Glutamatergic neuron (in vitro differentiated cells): Measurements from ENCODE around the gene MXD1. TPM values are rescaled to one million over a fixed set of nuclear protein-coding genes. Genes with fewer than 3 reads are reported as not detected.
A peak's percentile ranks its signal among the peaks of the same experiment; 100 is the strongest.
"Not testable (repeated sequence)": the region's sequence is repeated elsewhere in the genome, so short reads cannot be mapped to it uniquely, and the experiment has no call there.

Experiments used
- DNase-seq: peaks from one replicate; pipeline ENCODE4 v3.0.0; 2022
- H3K27ac Mint-ChIP-seq: one replicate; pipeline ENCODE4 v1.8.0; 2020; ENCODE audit warnings: mild to moderate bottlenecking, mixed read lengths, inconsistent platforms; ENCODE audit not compliant: unreplicated experiment
- H3K27me3 Mint-ChIP-seq: one replicate; pipeline ENCODE4 v1.8.0; 2020; ENCODE audit warnings: mild to moderate bottlenecking, moderate library complexity, mixed read lengths, inconsistent platforms; ENCODE audit not compliant: unreplicated experiment
- H3K36me3 Mint-ChIP-seq: one replicate; pipeline ENCODE4 v1.8.0; 2020; ENCODE audit warnings: mild to moderate bottlenecking, mixed read lengths, inconsistent platforms; ENCODE audit not compliant: unreplicated experiment
- H3K4me1 Mint-ChIP-seq: one replicate; pipeline ENCODE4 v1.8.0; 2020; ENCODE audit warnings: mild to moderate bottlenecking, low read depth, mixed read lengths, inconsistent platforms; ENCODE audit not compliant: unreplicated experiment
- H3K4me3 Mint-ChIP-seq: one replicate; pipeline ENCODE4 v1.8.0; 2020; ENCODE audit warnings: mild to moderate bottlenecking, mixed read lengths, inconsistent platforms; ENCODE audit not compliant: unreplicated experiment
- H3K9me3 Mint-ChIP-seq: one replicate; pipeline ENCODE4 v1.8.0; 2020; ENCODE audit warnings: mild to moderate bottlenecking, moderate library complexity, mixed read lengths, inconsistent platforms; ENCODE audit not compliant: unreplicated experiment
- total RNA-seq: library from RNA; stranded (reverse); fragmentation: NEBNext Ultra II Directional; extraction: Animal tissue kit (Norgen Biotek cat#: 25700); gene quantifications from one replicate; pipeline ENCODE4 v1.2.1, GENCODE V29; 2021; ENCODE audit not compliant: unreplicated experiment
- TF ChIP-seq, protein P1 (sequence below): fragments of 200-600 bp; sonication (generic); IDR thresholded peaks from one replicate; pipeline ENCODE4 v1.5.0; 2021; ENCODE audit not compliant: partially characterized antibody, unreplicated experiment

The MXD1 gene
- total RNA-seq, 1 donor from 2014 or later = 15.8 TPM

DNA sequence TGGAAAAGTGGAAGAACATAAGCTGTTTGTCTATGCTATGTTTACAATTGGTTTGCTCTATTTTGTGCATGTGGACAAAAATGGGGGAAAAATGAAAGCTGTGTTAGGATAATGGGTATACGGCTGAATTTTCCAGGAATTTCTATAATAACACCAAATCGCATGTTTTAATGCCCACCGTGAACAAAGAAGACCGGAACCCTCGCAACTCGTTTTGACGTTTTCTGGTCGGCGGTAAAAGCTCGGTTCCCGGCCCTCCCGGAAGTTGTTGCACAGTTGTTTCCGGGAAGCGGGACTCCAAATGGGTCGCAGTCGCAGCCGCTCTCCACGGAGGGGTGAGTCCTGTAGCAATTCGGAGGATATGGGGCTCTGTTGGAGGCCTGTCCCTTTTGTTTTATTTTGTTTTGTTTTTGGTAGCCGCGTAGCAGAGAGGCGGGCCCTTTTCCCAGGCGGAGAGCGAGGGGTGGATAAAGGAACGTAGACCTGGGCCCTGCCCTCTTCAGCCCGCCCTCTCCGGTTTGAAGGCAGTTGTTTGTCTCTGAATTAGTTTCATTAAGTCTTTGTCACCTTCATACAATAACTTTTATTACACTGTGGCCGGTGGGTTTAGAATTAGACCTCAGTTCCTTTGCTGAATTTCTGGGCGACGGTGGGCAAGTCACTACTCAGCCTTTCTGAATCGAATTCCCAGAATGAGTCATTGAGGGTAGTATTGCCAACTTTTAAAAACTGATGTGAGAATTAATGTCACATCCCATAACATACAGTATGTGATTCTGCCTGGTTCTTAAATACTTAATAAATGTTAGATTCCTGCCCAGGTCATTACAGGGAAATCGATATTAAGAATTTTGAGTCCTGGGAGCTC is 21.0 kb upstream of the MXD1 start, which contains the start of gene SNRNP27:
Gene SNRNP27, plus strand, starts transcription at position 273 of the 868 bp plus-strand sequence. Its CDS starts 29 bp downstream, at position 302.
- Mint-ChIP-seq H3K4me3 (peak within 1 kb of the TSS; percentile 99), H3K27me3 (no peaks in the 10 kb centered on the region), H3K27ac (peak within 1 kb of the TSS; percentile 94), H3K9me3 (peaks cover 2% of the 10 kb centered on the region), H3K36me3 (no peaks in the 10 kb centered on the region), H3K4me1 (peaks cover 5% of the 10 kb centered on the region)
- peak; percentile 82 for DNase-seq
- TF ChIP-seq, protein P1, sequence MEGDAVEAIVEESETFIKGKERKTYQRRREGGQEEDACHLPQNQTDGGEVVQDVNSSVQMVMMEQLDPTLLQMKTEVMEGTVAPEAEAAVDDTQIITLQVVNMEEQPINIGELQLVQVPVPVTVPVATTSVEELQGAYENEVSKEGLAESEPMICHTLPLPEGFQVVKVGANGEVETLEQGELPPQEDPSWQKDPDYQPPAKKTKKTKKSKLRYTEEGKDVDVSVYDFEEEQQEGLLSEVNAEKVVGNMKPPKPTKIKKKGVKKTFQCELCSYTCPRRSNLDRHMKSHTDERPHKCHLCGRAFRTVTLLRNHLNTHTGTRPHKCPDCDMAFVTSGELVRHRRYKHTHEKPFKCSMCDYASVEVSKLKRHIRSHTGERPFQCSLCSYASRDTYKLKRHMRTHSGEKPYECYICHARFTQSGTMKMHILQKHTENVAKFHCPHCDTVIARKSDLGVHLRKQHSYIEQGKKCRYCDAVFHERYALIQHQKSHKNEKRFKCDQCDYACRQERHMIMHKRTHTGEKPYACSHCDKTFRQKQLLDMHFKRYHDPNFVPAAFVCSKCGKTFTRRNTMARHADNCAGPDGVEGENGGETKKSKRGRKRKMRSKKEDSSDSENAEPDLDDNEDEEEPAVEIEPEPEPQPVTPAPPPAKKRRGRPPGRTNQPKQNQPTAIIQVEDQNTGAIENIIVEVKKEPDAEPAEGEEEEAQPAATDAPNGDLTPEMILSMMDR = no peak

DNA sequence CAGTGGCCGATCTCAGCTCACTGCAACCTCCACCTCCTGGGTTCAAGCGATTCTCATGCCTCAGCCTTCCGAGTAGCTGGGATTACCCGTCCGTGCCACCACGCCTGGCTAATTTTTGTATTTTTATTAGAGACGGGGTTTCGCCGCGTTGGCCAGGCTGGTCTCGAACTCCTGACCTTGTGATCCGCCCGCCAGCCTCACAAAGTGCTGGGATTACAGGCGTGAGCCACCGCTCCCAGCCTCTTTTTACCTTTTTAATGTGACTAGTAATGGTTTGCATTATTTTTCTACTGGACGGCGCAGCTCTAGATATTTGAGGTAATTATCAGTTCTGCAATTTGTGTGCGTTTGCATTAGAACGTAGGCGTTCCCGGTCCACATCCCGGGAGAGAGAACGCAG is 20.2 kb upstream of the MXD1 start:
- H3K4me3 Mint-ChIP-seq = peak overlapping the region; percentile 99
- not testable (repeated sequence) for DNase-seq, H3K27me3 Mint-ChIP-seq, H3K9me3 Mint-ChIP-seq, H3K36me3 Mint-ChIP-seq, H3K27ac Mint-ChIP-seq, H3K4me1 Mint-ChIP-seq

DNA sequence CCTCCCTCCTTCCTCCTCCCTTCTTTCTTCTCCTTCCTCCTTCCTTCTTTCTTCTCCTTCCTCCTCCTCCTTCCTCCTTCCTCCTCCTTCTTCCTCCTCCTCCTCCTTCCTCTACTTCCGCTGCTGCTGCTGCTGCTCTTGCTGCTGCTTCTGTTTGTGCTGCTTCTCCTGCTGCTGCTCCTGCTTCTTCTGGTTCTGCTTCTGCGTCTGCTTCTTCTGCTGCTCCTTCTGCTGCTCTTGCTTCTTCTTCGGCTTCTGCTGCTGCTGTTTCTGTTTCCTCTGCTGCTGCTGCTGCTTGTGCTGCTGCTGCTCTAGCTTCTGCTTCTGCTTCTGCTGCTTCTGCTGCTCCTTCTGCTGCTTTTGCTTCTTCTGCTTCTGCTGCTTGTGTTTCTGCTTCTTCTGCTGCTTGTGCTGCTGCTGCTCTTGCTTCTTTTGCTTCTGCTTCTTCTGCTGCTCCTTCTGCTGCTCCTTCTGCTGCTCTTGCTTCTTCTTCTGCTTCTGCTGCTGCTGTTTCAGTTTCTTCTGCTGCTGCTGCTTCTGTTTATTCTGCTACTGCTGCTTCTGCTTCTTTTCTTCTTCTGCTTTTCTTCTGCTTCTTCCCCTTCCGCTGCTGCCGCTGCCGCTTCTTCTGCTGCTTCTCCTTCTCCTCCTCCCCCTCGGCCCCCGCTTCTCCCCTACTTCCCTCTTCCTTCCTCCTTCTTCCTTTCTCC is 12.5 kb upstream of the MXD1 start:
- H3K4me1 Mint-ChIP-seq = no peaks in the 10 kb centered on the region
- no peaks in the 10 kb centered on the region for H3K27me3 Mint-ChIP-seq
- H3K27ac Mint-ChIP-seq = peak overlapping the region; percentile 23
- H3K4me3 Mint-ChIP-seq = no peak overlapping the region
- TF ChIP-seq, protein P1 = no peak
- H3K9me3 Mint-ChIP-seq = no peaks in the 10 kb centered on the region
- no peaks in the 10 kb centered on the region for H3K36me3 Mint-ChIP-seq
- no peak for DNase-seq

DNA sequence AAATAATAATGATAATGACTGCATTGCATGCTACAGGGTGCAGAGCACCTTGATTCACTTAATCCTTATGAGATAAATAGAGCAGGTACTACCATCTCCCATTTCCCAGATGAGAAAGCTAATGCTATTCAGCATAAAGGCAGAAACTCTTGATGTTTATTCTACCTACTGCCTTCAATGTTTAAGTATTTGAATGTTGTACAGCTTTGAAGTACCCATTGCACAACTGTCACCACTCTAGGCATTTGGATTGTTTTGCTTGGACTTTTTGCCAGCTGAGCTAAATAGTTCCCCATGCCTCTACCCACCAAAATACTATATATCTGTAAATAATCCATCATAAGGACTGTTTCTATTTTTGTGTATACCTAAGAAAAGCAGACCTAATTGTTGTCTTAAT is 7.7 kb upstream of the MXD1 start:
- no peaks in the 10 kb centered on the region for H3K36me3 Mint-ChIP-seq
- TF ChIP-seq, protein P1 = no peak
- H3K9me3 Mint-ChIP-seq = no peaks in the 10 kb centered on the region
- no peaks in the 10 kb centered on the region for H3K4me1 Mint-ChIP-seq
- H3K27ac Mint-ChIP-seq = no peak overlapping the region
- H3K4me3 Mint-ChIP-seq = no peak overlapping the region
- DNase-seq = no peak
- H3K27me3 Mint-ChIP-seq = no peaks in the 10 kb centered on the region

DNA sequence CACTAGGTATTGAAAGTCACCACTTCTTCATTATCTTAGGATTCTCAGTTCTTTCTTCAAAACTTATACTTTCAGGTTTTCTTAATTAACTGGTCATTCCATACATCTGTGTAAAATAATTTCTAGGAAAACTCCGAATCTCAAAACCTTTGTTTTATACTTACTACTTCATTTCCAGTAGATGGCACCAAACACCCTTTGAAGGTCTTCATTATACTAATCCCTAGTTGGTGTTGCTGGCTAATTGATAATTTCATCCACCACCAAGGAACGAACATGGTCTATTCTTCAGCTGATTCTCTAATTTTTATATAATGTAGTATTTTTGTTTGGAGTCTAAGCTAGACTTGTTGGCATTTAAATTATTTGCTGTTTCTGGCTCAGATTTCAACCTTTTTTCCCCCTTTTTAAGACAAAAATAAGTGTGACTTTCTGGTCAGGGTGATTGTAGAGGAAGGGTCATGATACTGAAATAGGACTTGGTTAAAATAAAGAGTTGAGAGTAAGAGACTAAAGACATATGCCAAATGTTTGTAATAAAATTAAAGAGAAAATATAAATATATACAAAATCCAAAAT is 2.8 kb upstream of the MXD1 start:
- TF ChIP-seq, protein P1 = peak; percentile 57
- Mint-ChIP-seq H3K36me3 (no peaks in the 10 kb centered on the region), H3K27me3 (peaks cover 5% of the 10 kb centered on the region), H3K4me3 (no peak overlapping the region), H3K27ac (no peak overlapping the region), H3K9me3 (peaks cover 5% of the 10 kb centered on the region), H3K4me1 (no peaks in the 10 kb centered on the region)
- no peak for DNase-seq
